ENCODE data around the gene ADGRL1. TPM values are rescaled to one million over a fixed set of nuclear protein-coding genes. Genes with fewer than 3 reads are reported as not detected.
A peak's percentile ranks its signal among the peaks of the same experiment; 100 is the strongest.
"Not testable (repeated sequence)": the region's sequence is repeated elsewhere in the genome, so short reads cannot be mapped to it uniquely, and the experiment has no call there.

ADGRL1 gene
- total RNA-seq (10 to 100 TPM; 22.2 to 23.9 TPM), total RNA-seq (10.6 to 91.1 (median 29.6) reads per million in 172 experiments)
- 10.9 TPM for polyA plus RNA-seq (2013, experiment 1 of 2)
- 15.4 TPM for polyA plus RNA-seq (2013, experiment 2 of 2)

- Mint-ChIP-seq H3K4me3 (peak within 1 kb of the TSS; percentile 99), H3K36me3 (ENCODE audit: low read depth) (peaks cover 13% of the 10 kb centered on the region), H3K4me1 (ENCODE audit: low read depth) (peaks cover 53% of the 10 kb centered on the region), H3K27ac (peak within 1 kb of the TSS; percentile 88)
- Histone ChIP-seq H3K4me3 (ENCODE audit: low read length) (peak within 1 kb of the TSS; percentile 80), H3K4me1 (ENCODE audit: insufficient read depth, low read length) (peaks cover 38% of the 10 kb centered on the region)
- H3K9me3 Mint-ChIP-seq; H3K27ac ChIP-seq (ENCODE audit: low read depth in 1 of 2, low read length in 2 of 2); H3K9me3 ChIP-seq (ENCODE audit: control insufficient read depth in 1 of 2, insufficient read depth in 1 of 2, low read length in 2 of 2); H3K36me3 ChIP-seq (ENCODE audit: insufficient read depth, low read length); H3K27me3 Mint-ChIP-seq; H3K27me3 ChIP-seq (ENCODE audit: control insufficient read depth in 1 of 2, insufficient read depth in 2 of 2, low read length in 2 of 2): not testable (repeated sequence)
- peak; percentile 5 for ATAC-seq (ENCODE audit: poor library complexity)
- ChIA-PET POLR2A (interaction anchor here (0.6 to 1.2 kb wide), 2 partner anchors 69 to 289 kb away, joined by 3 to 4 read pairs; partner anchors contain the start of gene ASF1B), CTCF (interaction anchor here (1.0 kb wide), 1 partner anchor 69 kb away, joined by 3 read pairs; the partner anchor contains the start of gene ASF1B)
- peak in 12 of 14 experiments; percentile 10 to 75 (median 35) for DNase-seq
- intact Hi-C loops (cut with DNase I, micrococcal nuclease): loop anchor here in 1 of 2 experiments (5.0 kb wide), 1 partner anchor 323 kb away; no protein-coding TSS in a partner anchor
These were observed at the start of gene ADGRL1 for GRCh38 chr19:14205452-14206287. Gene ADGRL1 (minus strand): TSS chr19:14206169. CDS start chr19:14183602, 22,567 bp downstream.

GRCh38 chr19:14255316-14255715, 49.3 kb upstream of the ADGRL1 start:
- H3K4me3 Mint-ChIP-seq; DNase-seq; H3K27me3 ChIP-seq (ENCODE audit: control insufficient read depth in 1 of 2, insufficient read depth in 2 of 2, low read length in 2 of 2); H3K27ac Mint-ChIP-seq; H3K36me3 Mint-ChIP-seq (ENCODE audit: low read depth); H3K27me3 Mint-ChIP-seq; H3K27ac ChIP-seq (ENCODE audit: low read depth in 1 of 2, low read length in 2 of 2); H3K9me3 ChIP-seq (ENCODE audit: control insufficient read depth in 1 of 2, insufficient read depth in 1 of 2, low read length in 2 of 2); ATAC-seq (ENCODE audit: poor library complexity); H3K4me1 Mint-ChIP-seq (ENCODE audit: low read depth); POLR2A ChIA-PET; H3K36me3 ChIP-seq (ENCODE audit: insufficient read depth, low read length); H3K9me3 Mint-ChIP-seq; H3K4me3 ChIP-seq (ENCODE audit: low read length); intact Hi-C loops (cut with DNase I, micrococcal nuclease); CTCF ChIA-PET; H3K4me1 ChIP-seq (ENCODE audit: insufficient read depth, low read length): not testable (repeated sequence)

- H3K4me3 ChIP-seq (ENCODE audit: low read length); H3K27ac Mint-ChIP-seq; H3K4me1 Mint-ChIP-seq (ENCODE audit: low read depth); ATAC-seq (ENCODE audit: poor library complexity); H3K9me3 ChIP-seq (ENCODE audit: control insufficient read depth in 1 of 2, insufficient read depth in 1 of 2, low read length in 2 of 2); H3K4me3 Mint-ChIP-seq; H3K9me3 Mint-ChIP-seq; H3K27me3 Mint-ChIP-seq; CTCF ChIA-PET; H3K27me3 ChIP-seq (ENCODE audit: control insufficient read depth in 1 of 2, insufficient read depth in 2 of 2, low read length in 2 of 2); H3K36me3 Mint-ChIP-seq (ENCODE audit: low read depth); H3K4me1 ChIP-seq (ENCODE audit: insufficient read depth, low read length); H3K27ac ChIP-seq (ENCODE audit: low read depth in 1 of 2, low read length in 2 of 2); intact Hi-C loops (cut with DNase I, micrococcal nuclease); H3K36me3 ChIP-seq (ENCODE audit: insufficient read depth, low read length): not testable (repeated sequence)
- POLR2A ChIA-PET: interaction anchor here (0.5 kb wide), 1 partner anchor 218 kb away, joined by 3 read pairs; no protein-coding TSS in a partner anchor
- peak in 2 of 14 experiments; percentile 30 to 36 for DNase-seq
These were observed 48.0 kb upstream of the ADGRL1 start for GRCh38 chr19:14253822-14254599.

- H3K4me3 ChIP-seq (ENCODE audit: low read length); H3K36me3 Mint-ChIP-seq (ENCODE audit: low read depth); H3K36me3 ChIP-seq (ENCODE audit: insufficient read depth, low read length); H3K27ac Mint-ChIP-seq; H3K4me1 Mint-ChIP-seq (ENCODE audit: low read depth); DNase-seq; ATAC-seq (ENCODE audit: poor library complexity); POLR2A ChIA-PET; CTCF ChIA-PET; intact Hi-C loops (cut with DNase I, micrococcal nuclease); H3K27ac ChIP-seq (ENCODE audit: low read depth in 1 of 2, low read length in 2 of 2); H3K4me3 Mint-ChIP-seq; H3K9me3 ChIP-seq (ENCODE audit: control insufficient read depth in 1 of 2, insufficient read depth in 1 of 2, low read length in 2 of 2); H3K27me3 ChIP-seq (ENCODE audit: control insufficient read depth in 1 of 2, insufficient read depth in 2 of 2, low read length in 2 of 2); H3K27me3 Mint-ChIP-seq; H3K9me3 Mint-ChIP-seq: not testable (repeated sequence)
- peaks cover 21% of the 10 kb centered on the region for H3K4me1 ChIP-seq (ENCODE audit: insufficient read depth, low read length)
These were observed 46.2 kb upstream of the ADGRL1 start for GRCh38 chr19:14252136-14252535.

All from CD4-positive, alpha-beta T cell (primary cell).